ENCODE data around the gene KIF26B.
A peak's percentile ranks its signal among the peaks of the same experiment; 100 is the strongest.

Gene KIF26B

DNA sequence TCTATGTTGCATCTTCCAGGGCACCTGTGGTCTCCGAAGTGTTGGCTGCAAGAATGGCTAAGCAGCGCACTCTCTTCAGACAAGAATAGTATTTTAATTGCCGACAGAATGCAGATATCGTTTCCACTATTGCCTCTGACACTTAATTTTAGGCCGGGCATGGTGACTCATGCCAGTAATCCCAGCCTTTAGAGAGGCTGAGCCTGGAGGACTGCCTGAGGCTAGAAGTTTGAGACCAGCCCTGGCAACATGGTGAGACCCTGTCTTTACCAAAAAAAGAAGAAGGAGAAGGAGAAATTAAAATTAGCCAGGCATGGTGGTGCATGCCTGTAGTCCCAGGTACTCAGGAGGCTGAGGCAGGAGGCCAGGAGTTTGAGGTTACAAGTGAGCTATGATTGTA lies 306.9 kb downstream of the KIF26B start:
- peaks cover 7 to 8% of the 10 kb centered on the region in 2 donors for H3K27me3 Mint-ChIP-seq
- peaks cover 5 to 6% of the 10 kb centered on the region in 2 donors for H3K9me3 Mint-ChIP-seq
- H3K27ac Mint-ChIP-seq: no peak overlapping the region
- DNase-seq (no peak), ATAC-seq (replicated peaks) (no peak)
- H3K4me1 Mint-ChIP-seq: peaks cover 0 to 4% of the 10 kb centered on the region in 2 donors
- peaks cover 0 to 4% of the 10 kb centered on the region in 2 donors for H3K36me3 Mint-ChIP-seq
- H3K4me3 Mint-ChIP-seq: no peak overlapping the region

DNA sequence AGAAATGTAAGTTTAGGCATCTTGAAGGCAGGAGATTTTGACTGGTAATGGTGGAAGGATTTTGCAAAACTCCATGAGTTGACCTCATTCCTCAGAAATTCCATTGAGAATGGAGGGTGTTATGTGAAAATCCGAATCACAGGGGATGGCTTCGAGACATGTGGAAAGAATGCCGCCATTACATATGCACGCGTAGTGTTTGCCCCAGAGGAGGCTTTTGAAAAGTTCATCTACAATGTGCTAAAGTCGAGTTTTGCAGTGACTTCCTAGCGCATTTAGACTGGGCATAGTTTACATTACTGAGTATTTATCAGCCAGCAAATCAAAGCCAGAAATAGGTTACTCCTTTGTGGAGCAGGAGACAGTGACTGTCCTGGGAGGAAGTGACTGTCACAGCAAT lies 307.4 kb downstream of the KIF26B start:
- no peak for ATAC-seq (replicated peaks)
- peaks cover 0 to 4% of the 10 kb centered on the region in 2 donors for H3K4me1 Mint-ChIP-seq
- H3K4me3 Mint-ChIP-seq: no peak overlapping the region
- peaks cover 0 to 4% of the 10 kb centered on the region in 2 donors for H3K36me3 Mint-ChIP-seq
- no peak for DNase-seq
- no peak overlapping the region for H3K27ac Mint-ChIP-seq
- H3K9me3 Mint-ChIP-seq: peaks cover 5 to 6% of the 10 kb centered on the region in 2 donors
- peaks cover 7 to 8% of the 10 kb centered on the region in 2 donors for H3K27me3 Mint-ChIP-seq

DNA sequence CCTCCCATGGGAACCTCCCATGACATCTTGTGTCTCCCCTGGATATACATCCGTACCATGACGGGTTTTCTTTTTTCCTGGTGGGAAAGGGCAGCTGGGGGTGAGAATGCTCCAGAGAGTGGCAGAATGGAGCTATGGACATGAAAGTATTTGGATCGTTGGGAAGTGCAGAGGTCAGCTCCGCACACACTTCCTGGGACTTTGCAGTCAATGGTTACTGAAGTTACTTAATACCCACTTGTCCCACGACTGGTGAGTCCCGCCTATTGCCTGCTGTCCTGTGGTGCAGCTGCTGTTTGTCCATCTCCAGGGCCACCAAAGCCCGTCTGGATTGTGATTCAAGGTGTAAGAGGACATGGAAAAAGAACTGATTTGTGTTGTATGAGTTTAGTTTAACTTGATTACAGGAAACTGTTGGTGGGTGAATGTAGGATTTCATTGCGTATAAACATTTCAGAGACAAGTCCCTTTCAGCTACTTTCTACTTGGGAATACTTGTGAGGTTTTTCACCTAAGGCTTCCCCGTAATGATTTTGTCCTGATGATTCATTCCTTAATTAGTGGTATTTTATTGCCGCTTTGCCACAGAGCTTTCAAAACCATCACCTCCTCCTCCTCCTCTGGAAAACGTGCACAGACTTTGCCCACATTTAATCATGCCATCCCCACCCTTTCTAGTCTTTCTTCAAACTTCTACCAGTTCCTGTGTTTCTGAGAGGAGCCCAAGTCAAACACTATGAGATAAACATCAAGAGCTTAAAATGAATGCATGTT lies 308.8 kb downstream of the KIF26B start:
- Mint-ChIP-seq H3K9me3 (peaks cover 5 to 6% of the 10 kb centered on the region in 2 donors), H3K36me3 (peaks cover 0 to 4% of the 10 kb centered on the region in 2 donors), H3K27me3 (peaks cover 4 to 7% of the 10 kb centered on the region in 2 donors), H3K27ac (no peak overlapping the region), H3K4me1 (peaks cover 0 to 4% of the 10 kb centered on the region in 2 donors), H3K4me3 (no peak overlapping the region)
- no peak for DNase-seq
- no peak for ATAC-seq (replicated peaks)

DNA sequence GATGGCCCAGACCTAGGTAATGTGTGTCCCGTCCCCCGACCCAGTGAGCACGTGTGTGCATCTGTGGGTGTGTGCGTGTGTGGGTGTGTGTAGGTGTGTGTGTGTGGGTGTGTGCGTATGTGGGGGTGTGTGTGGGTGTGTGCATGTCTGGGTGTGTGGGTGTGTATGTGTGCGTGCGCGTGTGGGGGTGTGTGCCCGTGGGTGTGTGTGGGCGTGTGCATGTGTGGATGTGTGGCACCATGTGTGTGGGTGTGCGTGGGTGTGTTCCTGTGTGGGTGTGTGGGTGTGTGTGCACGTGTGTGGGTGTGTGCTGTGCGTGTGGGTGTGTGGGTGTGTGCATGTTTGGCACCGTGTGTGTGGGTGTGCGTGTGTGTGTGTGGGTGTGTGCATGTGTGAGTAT lies 309.5 kb downstream of the KIF26B start:
- peaks cover 0 to 4% of the 10 kb centered on the region in 2 donors for H3K4me1 Mint-ChIP-seq
- peaks cover 0 to 4% of the 10 kb centered on the region in 2 donors for H3K36me3 Mint-ChIP-seq
- H3K27me3 Mint-ChIP-seq: peaks cover 4 to 7% of the 10 kb centered on the region in 2 donors
- no peak overlapping the region for H3K27ac Mint-ChIP-seq
- no peak overlapping the region for H3K4me3 Mint-ChIP-seq
- ATAC-seq (replicated peaks) (no peak), DNase-seq (no peak)
- peaks cover 5 to 6% of the 10 kb centered on the region in 2 donors for H3K9me3 Mint-ChIP-seq

DNA sequence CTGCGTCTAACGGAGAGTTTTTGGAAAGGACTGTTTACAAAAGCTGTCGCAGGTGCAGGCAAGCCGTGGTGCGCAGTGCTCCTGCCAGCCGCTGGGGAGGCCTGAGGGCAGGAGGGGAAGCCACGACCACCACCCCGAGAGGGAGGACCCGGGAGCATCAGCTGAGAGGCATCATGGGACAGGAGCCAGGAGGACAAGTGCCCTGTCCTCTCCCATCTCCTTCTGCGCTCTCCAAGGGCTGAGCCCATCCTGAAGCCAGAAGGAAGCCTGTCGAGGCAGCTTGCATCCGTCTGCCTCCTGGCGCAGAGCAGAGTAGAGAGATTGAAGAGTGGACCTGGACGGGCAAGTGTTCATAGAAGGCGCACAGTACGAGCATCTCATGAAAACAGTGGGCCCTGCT lies 310.9 kb downstream of the KIF26B start:
- peaks cover 7% of the 10 kb centered on the region in 2 donors for H3K27me3 Mint-ChIP-seq
- H3K27ac Mint-ChIP-seq: no peak overlapping the region
- H3K36me3 Mint-ChIP-seq: peaks cover 0 to 4% of the 10 kb centered on the region in 2 donors
- ATAC-seq (replicated peaks) (no peak), DNase-seq (no peak)
- H3K4me1 Mint-ChIP-seq: peaks cover 0 to 4% of the 10 kb centered on the region in 2 donors
- H3K4me3 Mint-ChIP-seq: no peak overlapping the region
- peaks cover 5 to 6% of the 10 kb centered on the region in 2 donors for H3K9me3 Mint-ChIP-seq

DNA sequence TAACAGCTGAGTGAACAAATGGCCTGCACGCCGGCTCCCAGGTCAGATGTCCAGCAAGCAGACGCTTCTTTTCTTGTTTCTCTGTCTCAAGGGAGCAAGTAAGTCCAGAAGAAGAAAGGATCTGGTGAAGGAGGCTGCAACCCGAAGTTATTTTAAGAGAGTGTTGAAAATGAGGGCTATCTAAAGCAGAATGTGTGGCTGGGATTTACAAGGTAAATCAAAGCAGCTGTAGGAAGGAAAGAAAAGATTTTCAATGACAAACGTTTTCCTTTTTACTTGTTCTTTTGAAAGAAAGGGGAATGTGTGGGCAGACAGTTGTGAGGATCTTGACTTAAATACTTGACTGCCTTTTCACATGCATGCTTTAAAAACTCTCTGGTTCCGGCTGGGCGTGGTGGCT lies 311.5 kb downstream of the KIF26B start:
- H3K4me1 Mint-ChIP-seq: peaks cover 0 to 4% of the 10 kb centered on the region in 2 donors
- peaks cover 5 to 6% of the 10 kb centered on the region in 2 donors for H3K9me3 Mint-ChIP-seq
- H3K27ac Mint-ChIP-seq: no peak overlapping the region
- H3K27me3 Mint-ChIP-seq: peaks cover 7% of the 10 kb centered on the region in 2 donors
- no peak for ATAC-seq (replicated peaks)
- DNase-seq: no peak
- peaks cover 0 to 4% of the 10 kb centered on the region in 2 donors for H3K36me3 Mint-ChIP-seq
- no peak overlapping the region for H3K4me3 Mint-ChIP-seq

DNA sequence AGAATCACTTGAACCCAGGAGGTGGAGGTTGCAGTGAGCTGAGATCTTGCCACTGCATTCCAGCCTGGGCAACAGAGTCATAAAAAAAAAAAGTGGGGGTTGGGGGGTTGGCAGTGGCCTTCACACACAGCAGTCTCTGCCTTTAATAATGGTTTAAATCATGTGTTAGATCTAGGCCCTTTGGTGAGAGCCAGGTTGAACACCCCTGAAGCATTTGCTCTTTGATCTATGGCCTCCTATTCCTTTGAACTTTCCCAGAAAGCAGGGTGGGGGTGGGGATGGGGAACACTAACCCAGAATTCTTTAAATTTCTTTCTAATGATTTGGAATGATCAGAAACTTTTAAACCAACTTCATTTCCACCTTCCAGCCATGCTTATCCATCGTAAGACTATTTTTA lies 313.0 kb downstream of the KIF26B start:
- Mint-ChIP-seq H3K27me3 (peaks cover 0 to 3% of the 10 kb centered on the region in 2 donors), H3K4me1 (peaks cover 0 to 4% of the 10 kb centered on the region in 2 donors), H3K27ac (no peak overlapping the region), H3K4me3 (no peak overlapping the region), H3K9me3 (peaks cover 5 to 6% of the 10 kb centered on the region in 2 donors), H3K36me3 (peaks cover 0 to 4% of the 10 kb centered on the region in 2 donors)
- no peak for ATAC-seq (replicated peaks)
- DNase-seq: no peak

DNA sequence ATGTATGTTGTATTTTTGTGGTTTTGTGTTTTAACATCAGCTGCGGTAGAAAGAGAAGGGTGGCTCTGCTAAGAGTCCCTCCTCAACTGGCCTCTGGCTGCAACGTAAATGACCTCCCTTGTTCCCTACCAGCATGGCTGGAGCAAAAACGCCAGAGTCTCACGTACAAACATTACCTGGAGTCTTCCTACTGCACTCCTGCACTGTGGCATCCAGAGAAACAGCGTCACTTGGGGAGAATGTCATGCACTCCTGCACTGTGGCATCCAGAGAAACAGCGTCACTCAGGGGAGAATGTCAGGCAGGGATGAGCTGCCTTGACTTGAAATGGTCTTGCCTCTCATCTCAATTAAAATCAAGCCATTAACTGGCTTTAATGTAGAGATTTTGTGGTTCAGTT lies 314.2 kb downstream of the KIF26B start:
- H3K27me3 Mint-ChIP-seq: peaks cover 0 to 3% of the 10 kb centered on the region in 2 donors
- no peak overlapping the region for H3K4me3 Mint-ChIP-seq
- peaks cover 0 to 4% of the 10 kb centered on the region in 2 donors for H3K36me3 Mint-ChIP-seq
- ATAC-seq (replicated peaks) (no peak), DNase-seq (no peak)
- peaks cover 5 to 6% of the 10 kb centered on the region in 2 donors for H3K9me3 Mint-ChIP-seq
- H3K27ac Mint-ChIP-seq: no peak overlapping the region
- H3K4me1 Mint-ChIP-seq: peaks cover 0 to 4% of the 10 kb centered on the region in 2 donors

DNA sequence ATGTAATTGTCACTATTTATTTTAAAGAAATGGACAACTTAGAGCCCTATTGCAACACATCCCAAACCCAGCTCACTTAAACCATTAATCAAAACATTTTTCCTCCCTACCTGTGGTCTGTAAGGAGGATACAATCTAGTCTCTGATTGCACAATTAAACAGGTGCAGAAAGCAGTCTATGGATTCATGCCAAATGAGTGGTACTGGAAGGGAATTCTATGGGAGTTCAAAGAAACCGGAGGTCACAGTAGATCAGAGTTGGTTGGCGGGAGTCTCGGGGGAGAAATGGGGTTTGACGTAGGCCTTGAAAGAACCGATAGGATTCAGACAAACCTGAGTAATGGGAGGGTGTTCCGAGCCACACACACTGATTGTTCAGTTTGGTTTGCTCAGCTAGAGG lies 314.9 kb downstream of the KIF26B start:
- ATAC-seq (replicated peaks) (no peak), DNase-seq (no peak)
- Mint-ChIP-seq H3K4me1 (no peaks in the 10 kb centered on the region), H3K27me3 (peaks cover 4 to 6% of the 10 kb centered on the region in 2 donors), H3K4me3 (no peak overlapping the region), H3K27ac (no peak overlapping the region), H3K9me3 (peaks cover 2 to 3% of the 10 kb centered on the region in 2 donors), H3K36me3 (no peaks in the 10 kb centered on the region)

DNA sequence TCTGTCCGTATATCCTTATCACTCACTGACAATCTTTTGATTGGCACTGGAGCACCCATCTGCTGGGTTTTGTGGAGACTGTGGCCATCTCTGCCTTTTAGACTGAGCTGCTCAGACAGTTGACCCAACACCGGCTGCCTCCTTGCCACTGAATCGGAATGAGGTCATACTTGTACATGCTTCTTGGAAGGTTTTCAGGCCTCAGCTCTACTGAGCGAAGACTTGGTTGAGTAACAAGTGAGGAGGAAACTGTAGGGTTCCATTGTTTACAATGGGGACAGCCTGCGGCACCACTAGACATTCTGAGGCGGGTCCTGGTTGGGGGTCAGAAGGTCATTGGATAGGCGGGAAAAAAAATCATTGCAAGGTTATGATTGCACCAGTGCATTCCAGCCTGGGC lies 320.3 kb downstream of the KIF26B start:
- no peak overlapping the region for H3K27ac Mint-ChIP-seq
- peaks cover 5 to 12% of the 10 kb centered on the region in 2 donors for H3K27me3 Mint-ChIP-seq
- DNase-seq: no peak
- ATAC-seq (replicated peaks): no peak
- no peaks in the 10 kb centered on the region for H3K4me1 Mint-ChIP-seq
- H3K36me3 Mint-ChIP-seq: no peaks in the 10 kb centered on the region
- peaks cover 3 to 4% of the 10 kb centered on the region in 2 donors for H3K9me3 Mint-ChIP-seq
- no peak overlapping the region for H3K4me3 Mint-ChIP-seq

DNA sequence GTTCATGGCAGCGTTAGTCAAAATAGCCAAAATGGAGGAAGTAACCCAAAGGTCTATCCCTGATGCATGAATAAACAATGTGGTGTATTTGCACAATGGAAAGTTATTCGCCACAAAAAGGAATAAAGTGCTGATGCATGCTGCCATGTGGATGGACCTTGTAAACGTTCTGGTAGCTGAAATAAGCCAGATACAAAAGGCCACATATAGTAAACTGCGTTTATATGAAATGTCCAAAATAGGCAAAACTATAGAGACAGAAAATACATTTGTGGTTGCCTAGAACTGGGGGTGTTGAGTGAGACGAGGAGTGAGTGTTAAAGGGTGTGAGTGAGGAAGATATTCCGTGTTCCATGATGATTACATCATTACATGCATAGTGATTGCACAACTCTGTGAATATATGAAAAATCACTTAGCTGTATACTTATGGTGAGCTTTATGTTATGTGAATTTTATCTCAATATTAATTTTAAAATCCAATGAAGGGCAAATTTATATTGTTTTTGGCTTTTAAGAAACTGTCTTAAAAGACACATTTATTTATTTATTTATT lies 321.3 kb downstream of the KIF26B start:
- Mint-ChIP-seq H3K36me3 (no peaks in the 10 kb centered on the region), H3K9me3 (peaks cover 3 to 4% of the 10 kb centered on the region in 2 donors), H3K4me1 (no peaks in the 10 kb centered on the region), H3K27ac (no peak overlapping the region), H3K4me3 (no peak overlapping the region), H3K27me3 (peaks cover 5 to 12% of the 10 kb centered on the region in 2 donors)
- ATAC-seq (replicated peaks) (peak in 1 of 2 donors; percentile 20), DNase-seq (no peak)

DNA sequence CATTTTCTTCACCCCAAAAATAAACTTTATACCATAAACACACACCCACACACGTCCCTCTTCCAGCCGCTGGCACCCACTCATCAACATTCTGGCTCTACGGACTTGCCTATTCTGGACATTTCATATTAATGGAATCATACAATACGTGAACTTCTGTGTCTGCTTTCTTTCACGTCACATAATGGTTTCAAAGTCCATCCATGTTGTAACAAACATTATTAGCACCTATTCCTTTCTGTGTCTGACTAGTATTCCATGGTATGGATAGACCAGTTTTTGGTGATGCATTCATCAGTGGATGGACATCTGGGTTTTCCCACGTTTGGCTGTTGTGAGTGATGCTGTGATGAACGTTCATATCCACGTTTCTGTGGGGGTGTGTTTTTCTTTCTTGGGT lies 323.2 kb downstream of the KIF26B start:
- ATAC-seq (replicated peaks): no peak
- H3K36me3 Mint-ChIP-seq: no peaks in the 10 kb centered on the region

DNA sequence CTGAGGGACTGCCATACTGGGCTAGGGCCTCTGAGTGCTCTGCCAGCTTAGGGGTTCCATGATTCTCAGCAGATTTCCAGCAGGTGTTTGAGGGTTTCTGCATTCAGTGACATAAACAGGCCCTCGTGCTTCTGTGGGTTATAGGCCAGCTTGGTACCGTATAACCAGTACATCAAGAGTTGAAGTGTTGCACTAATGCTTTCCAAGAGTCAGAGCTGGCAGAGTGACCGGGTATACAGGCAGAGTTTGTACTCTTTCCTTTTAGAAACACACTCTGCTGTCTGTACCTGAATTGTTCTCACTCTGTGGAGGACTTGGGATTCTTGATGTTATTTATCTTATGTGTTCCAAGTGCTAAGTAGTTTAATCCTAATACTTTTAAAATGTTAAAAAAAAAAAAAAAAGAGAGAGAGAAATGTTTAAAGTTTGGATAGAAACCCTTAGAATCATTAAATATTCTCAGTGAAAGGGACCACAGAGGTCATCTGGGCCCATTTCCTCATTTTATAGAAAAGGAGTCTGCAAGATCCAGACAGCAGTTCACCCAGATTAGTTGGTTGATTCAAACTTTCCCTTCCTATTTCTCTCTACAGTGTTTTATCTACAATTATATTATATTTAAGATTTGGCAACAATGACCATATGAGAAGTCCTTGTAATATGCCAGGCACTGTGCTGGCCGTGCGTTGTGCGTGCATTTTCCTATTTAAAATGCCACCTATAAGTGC lies 325.8 kb downstream of the KIF26B start:
- Mint-ChIP-seq H3K27me3 (peaks cover 0 to 6% of the 10 kb centered on the region in 2 donors), H3K36me3 (no peaks in the 10 kb centered on the region), H3K27ac (no peak overlapping the region), H3K9me3 (no peaks in the 10 kb centered on the region), H3K4me3 (no peak overlapping the region), H3K4me1 (no peaks in the 10 kb centered on the region)
- ATAC-seq (replicated peaks) (no peak), DNase-seq (no peak)

More for the DNA sequence above, 323.2 kb downstream of the KIF26B start:
- Mint-ChIP-seq H3K4me3 (no peak overlapping the region), H3K27ac (no peak overlapping the region), H3K27me3 (peaks cover 5 to 12% of the 10 kb centered on the region in 2 donors), H3K9me3 (peaks cover 3 to 4% of the 10 kb centered on the region in 2 donors), H3K4me1 (no peaks in the 10 kb centered on the region)
- no peak for DNase-seq

DNA sequence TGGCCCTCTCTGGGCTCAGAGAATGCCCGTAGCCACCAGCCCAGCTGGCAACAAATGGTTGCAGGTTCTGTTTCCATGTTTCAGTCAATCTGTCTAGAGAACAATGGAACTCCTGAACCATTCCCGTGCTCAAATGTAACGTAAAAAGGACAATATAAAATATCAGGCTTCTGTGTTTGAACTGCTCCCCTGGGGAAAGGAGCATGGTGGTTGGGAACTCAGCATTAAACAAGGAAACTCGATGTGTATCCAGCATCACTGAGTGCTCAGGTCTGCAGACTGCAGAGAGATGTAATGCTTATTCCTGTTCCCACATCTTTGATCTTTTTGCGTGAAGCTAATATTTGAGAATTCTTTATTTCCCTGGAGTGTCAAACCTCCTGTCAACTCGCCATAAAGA lies 326.5 kb downstream of the KIF26B start:
- Mint-ChIP-seq H3K4me1 (no peaks in the 10 kb centered on the region), H3K36me3 (no peaks in the 10 kb centered on the region), H3K27ac (no peak overlapping the region), H3K9me3 (no peaks in the 10 kb centered on the region), H3K4me3 (no peak overlapping the region), H3K27me3 (peaks cover 0 to 6% of the 10 kb centered on the region in 2 donors)
- no peak for ATAC-seq (replicated peaks)
- DNase-seq: no peak

All from stimulated activated naive B cell treated with anti-CD40 and anti-IgM and Interleukin-4, amounts not matched to agents 10 μg/mL and 1 μg/mL and 100 μg/mL, for 72 hours (primary cell).